ENCODE measurements around the gene PLA2R1. TPM values are rescaled to one million over a fixed set of nuclear protein-coding genes. Genes with fewer than 3 reads are reported as not detected.

Gene PLA2R1
- total and polyA plus RNA-seq, 10 donors = 1.3 to 17.0 (median 10.1) TPM

DNA sequence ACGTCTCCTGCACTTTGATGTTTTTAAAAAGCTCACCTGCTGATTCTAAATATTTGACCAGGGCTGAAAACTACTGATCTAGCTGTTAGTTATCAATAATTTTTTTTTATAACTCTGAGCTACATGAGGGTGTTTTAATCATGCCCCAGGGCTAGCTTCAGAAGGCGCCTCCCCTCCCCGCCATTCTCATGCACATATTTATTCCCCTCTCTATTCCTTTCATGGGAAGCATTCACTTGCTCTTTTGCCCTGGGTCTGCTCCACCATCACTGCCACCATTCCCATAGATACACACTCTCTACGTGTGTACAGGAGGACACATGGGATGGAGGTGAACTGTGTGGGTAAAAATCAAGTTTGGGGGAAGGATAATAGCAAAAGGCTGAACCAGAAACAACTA, 101.0 kb downstream of the PLA2R1 start:
- Histone ChIP-seq H3K36me3 (no peaks in the 10 kb centered on the region), H3K4me3 (no peak overlapping the region), H3K4me1 (peaks cover 0 to 16% (median 0%) of the 10 kb centered on the region in 6 donors), H3K27me3 (replicated peaks in 1 of 7) (no peaks in the 10 kb centered on the region), H3K9me3 (no peaks in the 10 kb centered on the region), H3K27ac (no peak overlapping the region)
- intact Hi-C loops (cut with DNase I; ENCODE audit: low total_unique reads) = no loop called here
- WGBS, 5 donors = 82 to 98% (median 85%) methylated on average over 4 of the region's 4 CpGs
- TF ChIP-seq POLR2AphosphoS5 (IDR thresholded peaks at IDR 0.05) = no peak
- no peak for TF ChIP-seq POLR2A (IDR thresholded peaks at IDR 0.05)
- TF ChIP-seq, protein P1, sequence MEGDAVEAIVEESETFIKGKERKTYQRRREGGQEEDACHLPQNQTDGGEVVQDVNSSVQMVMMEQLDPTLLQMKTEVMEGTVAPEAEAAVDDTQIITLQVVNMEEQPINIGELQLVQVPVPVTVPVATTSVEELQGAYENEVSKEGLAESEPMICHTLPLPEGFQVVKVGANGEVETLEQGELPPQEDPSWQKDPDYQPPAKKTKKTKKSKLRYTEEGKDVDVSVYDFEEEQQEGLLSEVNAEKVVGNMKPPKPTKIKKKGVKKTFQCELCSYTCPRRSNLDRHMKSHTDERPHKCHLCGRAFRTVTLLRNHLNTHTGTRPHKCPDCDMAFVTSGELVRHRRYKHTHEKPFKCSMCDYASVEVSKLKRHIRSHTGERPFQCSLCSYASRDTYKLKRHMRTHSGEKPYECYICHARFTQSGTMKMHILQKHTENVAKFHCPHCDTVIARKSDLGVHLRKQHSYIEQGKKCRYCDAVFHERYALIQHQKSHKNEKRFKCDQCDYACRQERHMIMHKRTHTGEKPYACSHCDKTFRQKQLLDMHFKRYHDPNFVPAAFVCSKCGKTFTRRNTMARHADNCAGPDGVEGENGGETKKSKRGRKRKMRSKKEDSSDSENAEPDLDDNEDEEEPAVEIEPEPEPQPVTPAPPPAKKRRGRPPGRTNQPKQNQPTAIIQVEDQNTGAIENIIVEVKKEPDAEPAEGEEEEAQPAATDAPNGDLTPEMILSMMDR (IDR thresholded peaks at IDR 0.05 in 8 of 11, conservative IDR thresholded peaks at IDR 0.05 in 3 of 11) = no peak
- DNase-seq = no peak

DNA sequence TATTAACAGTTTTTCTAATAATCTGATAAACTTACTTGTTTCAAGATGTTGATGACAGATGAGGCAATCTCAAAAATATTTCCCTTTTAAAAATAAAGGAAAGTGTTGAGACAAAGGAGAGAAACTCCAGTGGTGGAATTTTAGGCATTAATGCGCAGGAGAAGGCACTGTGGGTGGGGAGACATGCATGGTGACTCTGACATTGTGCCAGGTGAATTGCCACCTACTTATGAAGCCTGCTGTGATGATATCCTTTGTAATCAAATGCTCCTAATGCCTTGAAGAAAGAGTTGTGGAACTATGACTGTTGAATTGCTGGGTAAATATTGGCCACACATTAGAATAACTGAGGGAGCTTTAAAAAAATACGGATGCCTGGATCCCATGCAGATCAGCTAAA, 101.4 kb downstream of the PLA2R1 start:
- TF ChIP-seq, protein P1 (IDR thresholded peaks at IDR 0.05 in 8 of 11, conservative IDR thresholded peaks at IDR 0.05 in 3 of 11) = no peak
- TF ChIP-seq POLR2A (IDR thresholded peaks at IDR 0.05) (no peak), POLR2AphosphoS5 (IDR thresholded peaks at IDR 0.05) (no peak)
- Histone ChIP-seq H3K9me3 (no peaks in the 10 kb centered on the region), H3K4me1 (peaks cover 0 to 16% (median 0%) of the 10 kb centered on the region in 6 donors), H3K27ac (peak overlapping the region in 1 of 8 donors; percentile 19), H3K36me3 (no peaks in the 10 kb centered on the region), H3K27me3 (replicated peaks in 1 of 7) (no peaks in the 10 kb centered on the region), H3K4me3 (no peak overlapping the region)
- DNase-seq = no peak
- 84 to 91% (median 85%) methylated on average over 2 of the region's 2 CpGs for WGBS, 5 donors
- intact Hi-C loops (cut with DNase I; ENCODE audit: low total_unique reads) = no loop called here

DNA sequence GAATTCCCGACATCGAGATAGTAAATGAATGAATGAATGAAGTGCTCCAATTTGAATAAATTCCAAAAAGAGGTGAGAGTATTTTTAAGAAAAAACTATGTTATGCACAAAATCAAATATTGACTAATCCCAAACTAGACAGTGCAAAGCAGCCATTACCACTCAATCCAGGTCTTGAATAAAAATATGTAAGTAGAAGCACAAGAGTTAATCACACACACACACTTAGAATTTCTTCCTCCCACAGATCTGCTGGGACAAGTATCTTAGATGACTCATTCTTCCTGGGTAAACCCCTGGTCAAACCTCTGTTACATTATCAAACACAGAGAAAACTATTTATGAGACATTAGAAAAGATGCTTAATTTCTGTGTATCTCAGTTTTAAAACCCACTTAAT, 102.0 kb downstream of the PLA2R1 start:
- Histone ChIP-seq H3K36me3 (no peaks in the 10 kb centered on the region), H3K27me3 (replicated peaks in 1 of 7) (no peaks in the 10 kb centered on the region), H3K4me3 (no peak overlapping the region), H3K27ac (peak overlapping the region in 1 of 8 donors; percentile 19), H3K4me1 (peaks cover 0 to 16% (median 0%) of the 10 kb centered on the region in 6 donors), H3K9me3 (no peaks in the 10 kb centered on the region)
- TF ChIP-seq, protein P1 (IDR thresholded peaks at IDR 0.05 in 8 of 11, conservative IDR thresholded peaks at IDR 0.05 in 3 of 11) = no peak
- TF ChIP-seq POLR2A (IDR thresholded peaks at IDR 0.05) (no peak), POLR2AphosphoS5 (IDR thresholded peaks at IDR 0.05) (no peak)
- DNase-seq = no peak
- 85 to 96% (median 89%) methylated on average over 2 of the region's 2 CpGs for WGBS, 5 donors
- intact Hi-C loops (cut with DNase I; ENCODE audit: low total_unique reads) = no loop called here

DNA sequence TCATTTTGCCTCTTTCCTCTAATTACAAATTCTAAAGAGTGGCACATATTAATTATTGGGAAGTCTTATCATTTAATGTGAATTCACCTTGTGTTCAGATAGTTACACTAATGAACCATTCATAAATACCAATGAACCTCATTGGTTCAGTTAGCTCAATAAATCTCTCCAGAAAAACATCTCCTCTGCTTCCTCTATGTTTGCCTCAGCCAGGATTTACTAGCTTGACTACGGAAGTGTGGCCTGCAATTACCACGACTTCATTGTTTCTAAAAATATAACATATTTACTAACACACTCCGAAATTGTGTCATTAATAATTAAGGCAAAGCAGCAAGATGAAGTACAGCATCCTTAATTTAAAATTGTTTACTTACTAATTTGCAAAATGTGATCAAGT, 103.3 kb downstream of the PLA2R1 start:
- H3K4me1 ChIP-seq = peaks cover 0 to 16% (median 0%) of the 10 kb centered on the region in 6 donors
- 23 to 29% (median 25%) methylated on average over 3 of the region's 3 CpGs for WGBS, 5 donors
- intact Hi-C loops (cut with DNase I; ENCODE audit: low total_unique reads) = no loop called here
- TF ChIP-seq POLR2A (IDR thresholded peaks at IDR 0.05) = no peak
- no peak for TF ChIP-seq POLR2AphosphoS5 (IDR thresholded peaks at IDR 0.05)
- TF ChIP-seq, protein P1 (IDR thresholded peaks at IDR 0.05 in 8 of 11, conservative IDR thresholded peaks at IDR 0.05 in 3 of 11) = no peak
- no peaks in the 10 kb centered on the region for H3K27me3 ChIP-seq (replicated peaks in 1 of 7)
- no peak overlapping the region for H3K4me3 ChIP-seq
- H3K36me3 ChIP-seq = no peaks in the 10 kb centered on the region
- DNase-seq = no peak
- H3K9me3 ChIP-seq = no peaks in the 10 kb centered on the region
- no peak overlapping the region for H3K27ac ChIP-seq
